GM18519 (cell line): Measurements from ENCODE around the gene EDNRA.

Source experiments
- ATAC-seq: cut with Tn5 transposase; IDR thresholded peaks from one replicate; pipeline ENCODE4 v1.9.1; 2021; ENCODE audit warnings: mild to moderate bottlenecking, moderate library complexity; ENCODE audit not compliant: unreplicated experiment, low FRiP score

Gene EDNRA

DNA sequence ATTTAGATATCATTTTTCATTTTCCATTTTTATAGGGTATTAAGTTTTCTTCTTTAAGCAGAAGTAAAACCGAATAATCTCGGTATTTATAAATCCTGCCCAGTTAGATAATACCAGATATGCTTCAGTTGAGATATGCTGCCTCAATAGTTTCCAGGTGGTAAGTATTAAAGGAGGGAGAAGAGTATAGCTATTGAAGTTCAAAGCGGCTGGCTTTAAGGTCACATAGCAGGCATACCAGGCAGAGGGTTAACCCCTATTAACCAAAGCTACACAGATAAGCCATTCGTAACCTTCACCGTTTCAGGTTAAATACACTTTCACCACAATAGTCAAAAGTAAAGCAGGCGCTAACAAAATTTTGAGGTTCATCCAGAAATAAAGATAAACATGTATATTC lies 54.2 kb downstream of the EDNRA start:
- no peak for ATAC-seq

DNA sequence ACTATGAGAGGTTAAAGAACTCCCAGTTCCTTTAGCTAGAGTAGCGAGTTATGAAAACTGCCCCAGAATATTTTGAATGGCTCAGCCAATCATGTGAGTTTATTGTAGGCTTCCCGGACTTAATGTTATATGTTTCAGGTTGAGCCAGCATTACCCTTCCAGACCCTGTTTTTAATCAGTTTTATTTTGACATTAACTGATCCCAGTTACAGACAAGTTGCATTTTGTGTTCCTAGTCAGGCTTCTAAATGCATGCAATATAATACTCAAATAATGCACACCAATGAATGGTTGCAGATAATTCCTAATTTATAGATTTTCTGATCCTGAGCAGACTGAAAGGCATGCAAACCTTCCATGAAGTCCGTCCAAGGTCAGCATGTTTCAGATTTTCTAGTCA lies 57.8 kb downstream of the EDNRA start:
- no peak for ATAC-seq

DNA sequence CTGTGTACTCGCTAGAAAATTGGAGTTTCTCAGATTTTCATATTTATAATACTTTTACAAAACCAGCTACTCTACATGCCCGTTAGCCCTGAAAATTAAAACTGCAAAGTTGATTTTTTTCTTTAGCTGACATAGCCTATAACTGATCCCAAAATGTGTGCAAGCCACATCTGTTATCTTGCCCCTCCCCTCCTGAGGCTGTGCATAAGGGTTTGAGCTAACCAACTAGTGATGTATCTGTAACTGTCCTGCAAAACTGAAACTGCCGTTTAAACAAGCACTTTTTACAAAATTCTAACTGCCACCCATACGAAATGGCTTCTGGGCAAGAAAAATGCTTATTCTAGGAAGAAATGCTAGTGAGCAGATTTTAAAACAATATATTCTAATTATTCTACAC lies 59.1 kb downstream of the EDNRA start:
- no peak for ATAC-seq

DNA sequence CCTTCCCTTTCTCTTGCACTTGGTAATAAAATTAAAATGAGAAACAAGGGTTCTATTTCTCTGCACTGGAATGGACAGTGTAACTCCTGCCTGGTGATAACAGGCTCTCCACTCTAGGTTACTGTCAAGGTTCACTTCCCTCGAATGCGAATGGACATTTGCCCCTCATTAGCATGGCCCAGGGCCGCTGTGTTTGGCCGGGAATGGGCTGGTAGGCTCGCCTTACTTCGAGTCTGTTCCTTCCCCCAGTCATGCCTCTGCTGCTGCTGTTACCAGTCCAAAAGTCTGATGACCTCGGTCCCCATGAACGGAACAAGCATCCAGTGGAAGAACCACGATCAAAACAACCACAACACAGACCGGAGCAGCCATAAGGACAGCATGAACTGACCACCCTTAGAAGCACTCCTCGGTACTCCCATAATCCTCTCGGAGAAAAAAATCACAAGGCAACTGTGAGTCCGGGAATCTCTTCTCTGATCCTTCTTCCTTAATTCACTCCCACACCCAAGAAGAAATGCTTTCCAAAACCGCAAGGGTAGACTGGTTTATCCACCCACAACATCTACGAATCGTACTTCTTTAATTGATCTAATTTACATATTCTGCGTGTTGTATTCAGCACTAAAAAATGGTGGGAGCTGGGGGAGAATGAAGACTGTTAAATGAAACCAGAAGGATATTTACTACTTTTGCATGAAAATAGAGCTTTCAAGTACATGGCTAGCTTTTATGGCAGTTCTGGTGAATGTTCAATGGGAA lies 61.5 kb downstream of the EDNRA start:
- ATAC-seq: no peak

DNA sequence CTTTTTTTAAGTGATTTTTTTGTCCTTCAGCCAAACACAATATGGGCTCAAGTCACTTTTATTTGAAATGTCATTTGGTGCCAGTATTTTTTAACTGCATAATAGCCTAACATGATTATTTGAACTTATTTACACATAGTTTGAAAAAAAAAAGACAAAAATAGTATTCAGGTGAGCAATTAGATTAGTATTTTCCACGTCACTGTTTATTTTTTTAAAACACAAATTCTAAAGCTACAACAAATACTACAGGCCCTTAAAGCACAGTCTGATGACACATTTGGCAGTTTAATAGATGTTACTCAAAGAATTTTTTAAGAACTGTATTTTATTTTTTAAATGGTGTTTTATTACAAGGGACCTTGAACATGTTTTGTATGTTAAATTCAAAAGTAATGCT lies 62.1 kb downstream of the EDNRA start:
- no peak for ATAC-seq

DNA sequence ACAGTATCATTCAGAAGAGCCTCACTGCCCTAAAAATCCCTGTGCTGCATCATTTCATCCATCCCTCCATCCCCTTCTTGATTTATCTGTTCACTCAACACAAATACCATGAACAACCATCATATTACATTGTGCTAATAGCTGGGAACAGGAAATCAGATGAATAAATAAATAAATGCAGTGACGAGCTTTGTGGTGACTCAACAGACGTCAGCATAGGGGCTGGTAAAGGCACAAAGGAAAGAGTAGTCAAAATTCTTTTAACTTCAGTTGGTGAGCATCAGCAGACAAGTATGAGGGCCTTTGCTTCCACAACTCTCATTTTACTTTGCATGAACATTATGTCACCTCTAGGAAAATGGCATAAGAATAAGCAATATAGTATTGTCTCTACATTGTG lies 65.5 kb downstream of the EDNRA start:
- no peak for ATAC-seq

DNA sequence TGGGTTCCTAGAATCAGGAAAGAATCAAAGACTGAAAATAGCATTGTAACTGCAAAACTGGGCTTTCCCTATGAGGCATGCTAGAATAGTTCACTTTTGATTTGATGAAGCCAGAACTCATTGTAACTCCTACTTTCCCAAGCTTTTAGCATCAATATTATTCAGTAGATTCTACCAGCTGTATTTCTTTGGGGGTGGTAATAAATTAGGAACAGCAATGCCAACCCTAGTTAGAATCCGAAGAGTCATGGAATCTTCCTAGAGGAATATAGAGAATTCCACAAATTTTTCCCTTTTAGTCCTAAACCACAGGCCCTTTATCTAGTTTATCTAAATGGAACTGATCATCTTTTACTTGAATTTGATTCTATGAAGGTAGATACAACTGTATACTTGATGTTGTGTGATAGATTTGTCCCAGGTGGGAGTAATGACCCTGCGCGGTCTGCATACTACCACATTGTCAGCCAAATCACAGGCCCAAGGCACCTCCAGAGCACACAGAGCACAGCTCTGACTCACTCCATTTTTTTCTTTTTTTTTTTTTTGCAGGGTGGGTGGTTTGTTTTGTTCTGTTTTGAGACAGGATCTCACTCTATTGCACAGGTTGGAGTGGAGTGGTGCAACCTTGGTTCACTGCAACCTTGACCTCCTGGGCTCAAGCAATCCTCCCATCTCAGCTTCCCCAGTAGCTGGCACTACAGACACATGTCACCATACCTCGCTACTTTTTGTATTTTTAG lies 66.6 kb downstream of the EDNRA start:
- ATAC-seq: peak; percentile 45

DNA sequence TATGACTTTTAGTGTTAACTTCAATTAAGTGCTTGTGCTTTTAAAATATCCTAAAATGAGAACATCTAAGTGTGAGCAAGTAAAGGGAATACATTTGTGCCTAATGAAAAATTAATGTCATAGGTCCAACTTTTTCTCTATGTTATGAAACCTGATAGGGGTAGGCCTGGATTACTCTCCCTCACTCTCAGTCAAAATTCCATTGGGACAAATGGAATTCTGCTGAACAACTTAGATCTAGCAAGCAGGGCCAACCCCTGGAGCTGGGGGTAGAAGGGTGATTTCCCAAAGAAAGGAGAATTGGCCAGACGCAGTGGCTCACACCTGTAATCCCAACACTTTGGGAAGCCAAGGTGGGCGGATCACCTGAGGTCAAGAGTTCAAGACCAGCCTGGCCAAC lies 67.4 kb downstream of the EDNRA start:
- no peak for ATAC-seq

DNA sequence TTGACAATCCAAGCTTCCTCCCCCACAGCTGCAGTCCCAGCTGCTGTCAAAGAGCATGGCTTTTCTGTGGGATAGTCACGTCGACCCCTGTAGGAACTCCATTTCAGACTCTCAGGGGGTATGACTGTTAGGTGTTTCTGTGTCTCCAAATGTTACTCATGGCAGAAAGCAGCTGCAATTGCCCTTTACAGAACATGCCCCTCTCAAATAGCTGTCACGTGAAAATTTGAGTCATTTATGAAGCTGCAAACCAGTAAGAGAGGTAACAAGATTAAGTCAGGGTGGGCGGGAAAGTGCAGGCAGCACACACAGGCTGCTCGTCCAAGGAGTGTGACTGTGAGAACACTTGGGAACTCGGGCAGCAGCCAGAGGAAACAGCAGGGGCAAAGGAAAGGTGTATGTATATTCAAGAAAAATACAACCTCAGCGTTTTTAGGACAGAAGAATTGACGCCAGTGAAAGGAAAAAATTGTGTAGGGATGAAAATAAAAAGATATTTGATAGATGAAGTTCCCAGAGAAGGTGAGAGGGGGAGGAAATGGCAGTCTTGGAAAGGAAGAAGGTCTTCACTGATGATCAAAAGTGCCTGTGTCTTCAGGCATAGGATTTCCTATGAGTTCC lies 69.8 kb downstream of the EDNRA start:
- peak; percentile 68 for ATAC-seq

DNA sequence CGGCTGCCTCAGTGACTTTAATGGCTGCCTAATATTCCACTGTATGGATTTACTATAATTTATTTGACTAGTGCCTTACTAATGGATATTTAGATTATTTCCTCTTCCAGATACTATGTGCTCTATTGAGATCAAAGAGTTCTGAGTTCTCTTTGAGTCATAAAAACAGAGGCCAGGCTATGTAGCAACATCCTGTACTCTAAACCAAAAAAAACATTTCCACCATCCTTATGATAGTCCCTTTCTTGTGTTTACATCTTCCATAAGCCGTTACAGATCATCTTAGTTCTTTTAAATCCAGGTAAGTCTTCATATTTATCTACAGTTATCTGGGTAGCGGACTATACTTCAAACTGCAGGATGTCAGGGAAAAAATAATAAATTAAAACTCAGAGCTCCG lies 79.7 kb downstream of the EDNRA start:
- ATAC-seq: no peak

DNA sequence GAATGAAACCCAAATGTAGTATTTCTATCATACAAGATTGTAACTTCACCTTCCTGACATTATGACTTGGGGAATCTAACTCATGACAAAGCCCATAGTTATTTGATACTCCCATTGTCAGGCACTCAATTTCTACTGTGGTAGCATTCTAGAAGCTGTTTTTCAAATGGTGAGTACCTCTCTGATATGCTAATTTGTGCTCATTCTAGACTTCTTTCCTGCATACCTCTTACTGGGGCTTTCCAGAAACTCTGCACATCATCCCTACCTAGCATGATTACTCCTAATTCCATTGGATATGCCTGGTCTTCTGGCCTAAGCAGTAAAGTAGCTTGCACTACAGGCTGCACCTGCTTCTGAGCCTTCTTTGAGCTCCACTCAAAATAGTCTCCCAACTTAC lies 85.9 kb downstream of the EDNRA start:
- ATAC-seq: no peak

DNA sequence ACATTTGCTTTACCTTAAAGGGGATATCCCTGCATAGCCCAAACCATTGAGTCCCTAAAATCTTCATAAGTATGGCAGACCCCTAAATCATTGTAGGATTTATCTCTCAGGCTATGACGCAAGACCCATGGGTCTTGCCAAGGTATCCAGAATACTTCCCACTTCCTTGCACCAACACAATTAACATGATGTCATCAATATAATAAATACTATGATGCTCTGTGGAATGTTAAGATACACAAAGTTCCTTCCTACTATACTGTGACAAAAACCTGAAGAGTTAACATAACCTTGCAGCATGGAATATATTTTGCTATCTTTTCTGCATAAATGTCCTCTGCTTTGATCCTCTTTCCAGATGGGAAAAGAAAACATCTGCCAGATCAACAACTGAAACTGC lies 86.4 kb downstream of the EDNRA start:
- ATAC-seq: no peak

DNA sequence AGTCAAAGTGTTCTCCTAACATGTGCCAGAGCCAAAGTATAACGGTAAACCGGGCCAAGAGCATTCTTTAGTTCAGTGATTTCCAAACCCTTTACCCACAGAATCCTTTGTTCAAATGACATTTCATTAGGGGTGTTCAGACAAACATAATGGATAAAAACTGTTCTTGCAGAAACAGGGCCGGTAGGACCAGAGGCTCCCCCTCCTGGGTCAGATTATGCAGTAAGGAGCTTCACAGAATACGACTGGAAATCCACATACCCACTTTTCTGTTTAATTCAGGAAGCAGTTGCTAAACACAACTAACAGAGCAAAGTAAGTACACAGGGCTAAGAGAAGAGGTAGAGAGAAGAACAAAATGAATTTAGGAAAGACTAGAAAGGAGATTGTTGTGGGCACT lies 89.7 kb downstream of the EDNRA start:
- ATAC-seq: no peak

DNA sequence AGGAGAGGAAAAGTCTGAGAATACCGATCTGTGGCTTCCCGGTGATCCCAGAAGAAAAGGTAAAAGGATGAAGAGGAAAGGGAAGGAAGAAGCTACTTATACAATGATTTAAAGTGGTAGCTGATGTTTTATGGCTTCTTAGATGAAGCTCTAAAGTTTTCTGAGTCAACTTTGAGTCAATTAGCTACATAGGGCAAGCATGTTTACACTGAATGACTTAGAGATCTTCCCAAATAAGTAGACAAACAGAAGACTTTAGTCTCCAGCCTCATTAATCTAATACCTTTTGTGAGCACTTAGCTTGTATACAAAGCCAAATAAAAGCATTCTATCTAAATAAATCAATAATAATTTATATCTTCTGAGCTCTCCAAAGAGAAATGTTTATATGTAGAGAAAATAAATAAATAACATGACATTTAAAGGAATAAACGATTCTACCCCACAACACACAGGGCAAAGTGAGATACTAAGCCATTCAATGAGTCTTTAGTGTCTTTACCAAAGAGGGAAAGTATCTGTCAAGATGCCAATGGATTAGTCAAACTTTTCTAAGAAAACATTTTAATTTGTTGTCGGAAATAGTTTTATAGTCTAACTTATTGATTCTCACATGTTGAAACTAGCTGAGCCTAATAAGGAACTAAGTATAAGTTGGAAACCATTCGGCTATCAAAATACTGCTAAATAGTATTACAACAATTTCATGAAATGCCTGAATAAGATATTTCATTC lies 90.3 kb downstream of the EDNRA start:
- ATAC-seq: no peak

DNA sequence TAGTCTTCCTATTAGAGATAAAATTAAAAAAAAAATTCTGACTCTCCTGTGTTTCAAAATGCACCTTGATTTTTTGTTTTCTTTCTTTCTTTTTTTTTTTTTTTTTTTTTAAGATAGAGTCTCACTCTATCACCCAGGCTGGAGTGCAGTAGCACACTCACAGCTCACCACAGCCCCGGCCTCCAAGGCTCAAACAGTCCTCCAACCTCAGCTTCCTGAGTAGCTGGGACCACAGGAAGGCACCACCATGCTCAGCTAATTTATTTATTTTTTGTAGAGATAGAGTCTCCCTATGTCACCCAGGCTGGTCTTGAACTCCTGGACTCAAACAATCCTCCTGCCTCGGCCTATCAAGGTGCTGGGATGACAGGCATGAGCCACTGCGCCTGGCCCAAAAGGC lies 95.2 kb downstream of the EDNRA start:
- no peak for ATAC-seq

DNA sequence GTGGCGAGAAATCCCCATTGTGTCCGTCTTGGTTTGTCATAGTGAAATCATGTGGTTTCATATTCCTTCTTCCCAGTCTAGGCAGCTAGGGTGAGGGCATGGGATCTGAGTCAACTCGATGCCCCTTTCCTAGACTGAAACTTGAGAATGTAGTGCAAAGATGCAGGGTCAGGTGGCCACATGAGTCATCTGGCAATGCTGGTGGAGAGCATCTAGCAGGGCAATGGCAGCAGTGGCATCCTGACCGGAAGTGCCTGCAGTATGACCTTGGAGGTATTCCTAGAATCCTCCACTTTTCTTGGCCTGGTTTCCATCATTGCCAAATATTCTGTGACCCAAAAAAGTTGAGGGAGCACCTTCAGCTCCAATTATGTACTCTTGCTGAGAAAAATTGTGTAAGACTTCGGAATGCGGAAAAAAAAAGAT lies 97.2 kb downstream of the EDNRA start:
- ATAC-seq: no peak

DNA sequence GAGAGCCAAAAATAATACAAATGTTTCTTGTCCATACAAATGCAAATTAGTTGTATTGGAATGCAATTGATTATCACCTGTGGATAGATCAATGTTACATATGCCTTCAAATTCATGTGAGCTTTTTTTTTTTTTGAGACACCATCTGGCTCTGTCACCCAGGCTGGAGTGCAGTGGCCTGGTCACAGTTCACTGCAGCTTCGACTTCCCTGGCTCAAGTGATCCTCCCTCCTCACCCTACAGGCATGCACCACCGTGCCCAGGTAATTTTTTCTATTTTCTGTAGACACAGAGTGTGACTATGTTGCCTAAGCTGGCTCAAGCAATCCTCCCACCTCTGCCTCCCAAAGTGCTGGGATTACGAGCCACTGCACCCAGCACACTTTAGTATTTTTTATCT lies 97.7 kb downstream of the EDNRA start:
- ATAC-seq: no peak

DNA sequence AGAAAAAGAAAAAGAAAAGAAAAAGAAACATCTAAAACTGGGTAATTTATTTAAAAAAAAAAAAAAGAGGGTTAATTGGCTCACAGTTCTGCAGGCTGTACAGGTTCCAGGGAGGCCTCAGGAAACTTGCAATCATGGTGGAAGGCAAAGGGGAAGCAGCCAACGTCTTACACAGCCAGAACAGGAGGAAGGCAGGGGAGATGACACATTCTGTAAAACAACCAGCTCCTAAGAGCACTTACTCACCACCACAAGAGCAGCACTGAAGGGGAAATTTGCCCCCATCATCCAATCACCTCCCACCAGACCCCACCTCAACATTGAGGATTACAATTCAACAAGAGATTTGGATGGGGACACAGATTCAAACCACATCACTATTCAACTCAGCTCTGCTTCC lies 99.5 kb downstream of the EDNRA start:
- no peak for ATAC-seq

DNA sequence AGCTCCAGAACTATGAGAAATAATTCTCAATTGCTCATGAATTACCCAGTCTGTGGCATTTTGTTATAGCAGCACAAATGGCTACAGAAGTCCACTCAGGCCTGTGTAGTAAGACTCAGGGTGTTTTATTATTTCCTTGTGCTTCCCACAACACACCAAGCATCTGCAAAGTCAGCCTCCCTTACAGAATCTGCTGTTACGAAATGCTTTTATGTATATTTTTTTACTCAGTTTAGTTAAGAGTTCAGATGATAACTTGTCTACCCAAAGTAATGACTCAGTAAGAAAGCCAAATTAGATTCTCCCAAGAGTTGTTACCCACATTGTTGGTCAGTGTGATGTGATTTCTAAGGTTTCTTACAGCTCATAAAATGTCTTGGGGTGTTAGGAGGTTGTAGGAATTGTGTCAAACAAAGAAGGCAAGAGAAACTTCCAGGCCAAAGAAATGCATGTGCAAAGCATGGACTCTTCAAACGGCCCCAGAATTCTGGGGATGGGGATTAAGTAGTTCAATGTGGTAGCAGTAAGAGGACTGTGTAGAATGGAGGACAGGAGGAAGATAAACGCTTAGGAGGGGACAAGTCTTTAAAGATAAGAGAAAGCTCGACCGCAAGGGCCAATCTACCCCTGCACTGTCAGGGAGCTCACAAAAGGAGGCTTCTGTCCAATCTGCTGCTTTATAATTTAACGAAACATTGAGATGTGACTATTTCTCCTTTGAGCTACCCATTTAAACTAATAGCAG lies 100.9 kb downstream of the EDNRA start:
- ATAC-seq: no peak

DNA sequence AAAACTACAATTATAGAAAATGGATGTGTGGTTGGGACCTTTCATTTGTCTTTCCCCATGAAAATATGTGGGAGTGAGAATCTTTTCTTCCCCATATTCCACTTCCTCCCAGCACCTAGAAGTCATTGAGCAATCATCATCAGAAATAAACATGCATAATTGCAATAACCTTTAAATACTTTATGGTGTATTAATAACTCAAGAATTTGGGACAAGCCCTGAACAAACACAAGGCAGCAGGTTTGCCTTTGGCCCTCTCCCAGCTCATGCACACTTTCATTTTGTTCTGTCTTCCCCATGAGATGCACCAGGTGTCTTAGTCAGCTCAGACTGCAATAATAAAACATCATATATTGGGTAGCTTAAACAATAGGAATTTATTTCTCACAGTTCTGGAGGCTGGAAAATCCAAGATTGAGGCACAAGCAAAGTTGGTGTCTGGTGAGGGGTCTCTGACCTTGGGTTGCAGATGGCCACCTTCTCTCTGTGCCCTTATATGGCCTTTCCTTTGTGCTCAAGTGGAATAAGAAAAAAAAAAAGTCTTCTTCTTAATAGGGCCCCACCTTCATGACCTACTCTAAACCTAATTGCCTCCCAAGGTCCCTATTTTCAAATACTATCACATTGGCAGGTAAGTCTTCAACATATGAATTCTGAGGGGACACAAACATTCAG lies 101.6 kb downstream of the EDNRA start:
- no peak for ATAC-seq
